ENCODE data around the gene CHN1.
A peak's percentile ranks its signal among the peaks of the same experiment; 100 is the strongest.

Gene CHN1

GRCh38 chr2:175035806-175036205 lies 30.6 kb upstream of the CHN1 start:
- Histone ChIP-seq H3K27ac (no peak overlapping the region), H4K20me1 (ENCODE audit: insufficient read depth) (no peaks in the 10 kb centered on the region), H3K4me3 (IDR thresholded peaks at IDR 0.05; ENCODE audit: insufficient read depth, low read depth, low read length) (no peak overlapping the region), H3K79me2 (ENCODE audit: insufficient read depth, low read depth) (no peaks in the 10 kb centered on the region), H3K4me2 (no peak overlapping the region), H3K4me1 (ENCODE audit: low read depth, poor library complexity, severe bottlenecking) (peaks cover 41% of the 10 kb centered on the region), H3K27me3 (ENCODE audit: insufficient read depth, low read depth) (no peaks in the 10 kb centered on the region), H3K36me3 (ENCODE audit: insufficient read depth) (no peaks in the 10 kb centered on the region), H3K9ac (no peak overlapping the region), H2AFZ (ENCODE audit: low read depth) (no peak overlapping the region)
- TF ChIP-seq, protein P1, sequence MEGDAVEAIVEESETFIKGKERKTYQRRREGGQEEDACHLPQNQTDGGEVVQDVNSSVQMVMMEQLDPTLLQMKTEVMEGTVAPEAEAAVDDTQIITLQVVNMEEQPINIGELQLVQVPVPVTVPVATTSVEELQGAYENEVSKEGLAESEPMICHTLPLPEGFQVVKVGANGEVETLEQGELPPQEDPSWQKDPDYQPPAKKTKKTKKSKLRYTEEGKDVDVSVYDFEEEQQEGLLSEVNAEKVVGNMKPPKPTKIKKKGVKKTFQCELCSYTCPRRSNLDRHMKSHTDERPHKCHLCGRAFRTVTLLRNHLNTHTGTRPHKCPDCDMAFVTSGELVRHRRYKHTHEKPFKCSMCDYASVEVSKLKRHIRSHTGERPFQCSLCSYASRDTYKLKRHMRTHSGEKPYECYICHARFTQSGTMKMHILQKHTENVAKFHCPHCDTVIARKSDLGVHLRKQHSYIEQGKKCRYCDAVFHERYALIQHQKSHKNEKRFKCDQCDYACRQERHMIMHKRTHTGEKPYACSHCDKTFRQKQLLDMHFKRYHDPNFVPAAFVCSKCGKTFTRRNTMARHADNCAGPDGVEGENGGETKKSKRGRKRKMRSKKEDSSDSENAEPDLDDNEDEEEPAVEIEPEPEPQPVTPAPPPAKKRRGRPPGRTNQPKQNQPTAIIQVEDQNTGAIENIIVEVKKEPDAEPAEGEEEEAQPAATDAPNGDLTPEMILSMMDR (conservative IDR thresholded peaks at IDR 0.05; ENCODE audit: low read depth, low read length): no peak

DNA sequence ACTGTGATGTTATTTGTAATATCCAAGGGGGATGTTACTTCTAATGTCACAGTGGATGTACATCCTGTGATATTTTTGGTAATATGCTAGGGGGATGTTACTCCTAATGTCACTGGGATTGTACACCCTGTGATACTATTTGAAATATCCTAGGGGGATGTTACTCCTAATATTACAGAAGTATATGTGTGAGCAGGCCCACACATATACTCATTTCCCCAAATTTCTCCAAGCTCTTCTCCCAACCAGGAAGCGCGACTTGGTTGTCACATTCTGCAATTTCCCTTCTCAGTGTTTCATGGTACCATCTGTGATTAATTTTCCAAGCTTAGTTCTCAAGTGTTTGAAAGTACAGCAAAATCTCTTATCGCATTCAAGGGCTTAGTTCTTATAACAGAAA lies 29.5 kb upstream of the CHN1 start:
- H3K9ac ChIP-seq: no peak overlapping the region
- H4K20me1 ChIP-seq (ENCODE audit: insufficient read depth): no peaks in the 10 kb centered on the region
- H3K36me3 ChIP-seq (ENCODE audit: insufficient read depth): no peaks in the 10 kb centered on the region
- peaks cover 30% of the 10 kb centered on the region for H3K4me1 ChIP-seq (ENCODE audit: low read depth, poor library complexity, severe bottlenecking)
- no peak overlapping the region for H3K4me3 ChIP-seq (IDR thresholded peaks at IDR 0.05; ENCODE audit: insufficient read depth, low read depth, low read length)
- no peak overlapping the region for H2AFZ ChIP-seq (ENCODE audit: low read depth)
- no peak overlapping the region for H3K27ac ChIP-seq
- H3K4me2 ChIP-seq: no peak overlapping the region
- TF ChIP-seq, protein P1 (conservative IDR thresholded peaks at IDR 0.05; ENCODE audit: low read depth, low read length): no peak
- no peaks in the 10 kb centered on the region for H3K27me3 ChIP-seq (ENCODE audit: insufficient read depth, low read depth)
- no peaks in the 10 kb centered on the region for H3K79me2 ChIP-seq (ENCODE audit: insufficient read depth, low read depth)

GRCh38 chr2:175030380-175031271 lies 25.4 kb upstream of the CHN1 start:
- peaks cover 7% of the 10 kb centered on the region for H3K4me1 ChIP-seq (ENCODE audit: low read depth, poor library complexity, severe bottlenecking)
- H2AFZ ChIP-seq (ENCODE audit: low read depth): no peak overlapping the region
- no peaks in the 10 kb centered on the region for H3K27me3 ChIP-seq (ENCODE audit: insufficient read depth, low read depth)
- H3K4me3 ChIP-seq (IDR thresholded peaks at IDR 0.05; ENCODE audit: insufficient read depth, low read depth, low read length): no peak overlapping the region
- H3K79me2 ChIP-seq (ENCODE audit: insufficient read depth, low read depth): no peaks in the 10 kb centered on the region
- no peak overlapping the region for H3K4me2 ChIP-seq
- no peak overlapping the region for H3K9ac ChIP-seq
- H3K27ac ChIP-seq: no peak overlapping the region
- no peaks in the 10 kb centered on the region for H3K36me3 ChIP-seq (ENCODE audit: insufficient read depth)
- TF ChIP-seq, protein P1 (conservative IDR thresholded peaks at IDR 0.05; ENCODE audit: low read depth, low read length): peak; percentile 61
- H4K20me1 ChIP-seq (ENCODE audit: insufficient read depth): no peaks in the 10 kb centered on the region

GRCh38 chr2:175027755-175028154 lies 22.6 kb upstream of the CHN1 start:
- Histone ChIP-seq H3K4me3 (IDR thresholded peaks at IDR 0.05; ENCODE audit: insufficient read depth, low read depth, low read length) (no peak overlapping the region), H3K9ac (no peak overlapping the region), H2AFZ (ENCODE audit: low read depth) (no peak overlapping the region), H3K36me3 (ENCODE audit: insufficient read depth) (no peaks in the 10 kb centered on the region), H3K27me3 (ENCODE audit: insufficient read depth, low read depth) (no peaks in the 10 kb centered on the region), H3K4me2 (no peak overlapping the region), H3K79me2 (ENCODE audit: insufficient read depth, low read depth) (no peaks in the 10 kb centered on the region), H4K20me1 (ENCODE audit: insufficient read depth) (no peaks in the 10 kb centered on the region), H3K4me1 (ENCODE audit: low read depth, poor library complexity, severe bottlenecking) (peaks cover 7% of the 10 kb centered on the region), H3K27ac (no peak overlapping the region)
- TF ChIP-seq, protein P1 (conservative IDR thresholded peaks at IDR 0.05; ENCODE audit: low read depth, low read length): no peak

Data from KMS-11 (cell line).